Esophagus squamous epithelium (tissue), 5 donors: Measurements from ENCODE around the gene RBM33. TPM values are rescaled to one million over a fixed set of nuclear protein-coding genes. Genes with fewer than 3 reads are reported as not detected.

Experiments
- DNase-seq: peaks from one replicate; lab custom pipeline; 2025; lab: John Stamatoyannopoulos, UW
- H3K27ac ChIP-seq, 4 donors: fragments of 200-600 bp; sonication (generic); one replicate each; pipeline ENCODE4 v1.5.1; 2016 to 2019; ENCODE audit warnings: mild to moderate bottlenecking in 1 of 4
- H3K27me3 ChIP-seq, 4 donors: fragments of 200-600 bp; sonication (generic); 1 replicate in 3 of 4; 2 replicates in 1 of 4; pipeline versions ENCODE4 v1.5.1 to v1.6.0; 2017 to 2021; ENCODE audit warnings: antibody characterized with exemption in 1 of 4
- H3K36me3 ChIP-seq, 3 donors: fragments of 200-600 bp; sonication (generic); one replicate each; pipeline ENCODE4 v1.5.1; 2016 to 2019
- H3K4me1 ChIP-seq, 3 donors: fragments of 200-600 bp; sonication (generic); one replicate each; pipeline ENCODE4 v1.5.1; 2017 to 2019
- H3K4me3 ChIP-seq, 4 donors: fragments of 200-600 bp; sonication (generic); 1 replicate in 3 of 4; 2 replicates in 1 of 4; pipeline ENCODE4 v1.5.1; 2016 to 2019; ENCODE audit warnings: mild to moderate bottlenecking in 2 of 4, moderate library complexity in 1 of 4
- H3K9me3 ChIP-seq, 3 donors: fragments of 200-600 bp; sonication (generic); one replicate each; pipeline ENCODE4 v1.5.1; 2016 to 2019
- POLR2A ChIP-seq, 4 donors: fragments of 450-650 bp; IDR thresholded peaks; one replicate each; pipeline ENCODE4 v1.6.1; 2017; ENCODE audit warnings: antibody characterized with exemption in 4 of 4, mild to moderate bottlenecking in 4 of 4, moderate library complexity in 3 of 4
- WGBS, 2 donors: methylation state at CpG; one replicate each; pipeline ENCODE4 v1.1.5; 2018; 5-methylcytosine and 5-hydroxymethylcytosine counted together
- intact Hi-C: fragments of 100-400 bp; cut with DNase I; formaldehyde crosslinking; loops from one replicate; pipeline ENCODE4 v1.15.0; 2022
- total RNA-seq, 4 donors: library from RNA; depleted of rRNA; stranded (reverse); fragments of >200 nt; gene quantifications; one replicate each; pipeline ENCODE4 v1.1.0, GENCODE V29; 2016
- TF ChIP-seq, protein P1 (sequence below), 6 experiments: fragments of 450-650 bp in 4 of 6; fragments of 200-600 bp in 2 of 6; sonication (generic) in 2 of 6; IDR thresholded peaks; one replicate each; pipeline ENCODE4 v1.5.1; 2016 to 2019; ENCODE audit warnings: antibody characterized with exemption in 6 of 6, mild to moderate bottlenecking in 4 of 6, moderate library complexity in 4 of 6
- donor health status: DM: yes; HTN: yes; CAD: no.

The RBM33 gene
- total RNA-seq, 4 donors from 2014 or later: 20.3 to 45.6 (median 26.9) TPM

- no peak for TF ChIP-seq POLR2A (IDR thresholded peaks at IDR 0.05)
- TF ChIP-seq, protein P1, sequence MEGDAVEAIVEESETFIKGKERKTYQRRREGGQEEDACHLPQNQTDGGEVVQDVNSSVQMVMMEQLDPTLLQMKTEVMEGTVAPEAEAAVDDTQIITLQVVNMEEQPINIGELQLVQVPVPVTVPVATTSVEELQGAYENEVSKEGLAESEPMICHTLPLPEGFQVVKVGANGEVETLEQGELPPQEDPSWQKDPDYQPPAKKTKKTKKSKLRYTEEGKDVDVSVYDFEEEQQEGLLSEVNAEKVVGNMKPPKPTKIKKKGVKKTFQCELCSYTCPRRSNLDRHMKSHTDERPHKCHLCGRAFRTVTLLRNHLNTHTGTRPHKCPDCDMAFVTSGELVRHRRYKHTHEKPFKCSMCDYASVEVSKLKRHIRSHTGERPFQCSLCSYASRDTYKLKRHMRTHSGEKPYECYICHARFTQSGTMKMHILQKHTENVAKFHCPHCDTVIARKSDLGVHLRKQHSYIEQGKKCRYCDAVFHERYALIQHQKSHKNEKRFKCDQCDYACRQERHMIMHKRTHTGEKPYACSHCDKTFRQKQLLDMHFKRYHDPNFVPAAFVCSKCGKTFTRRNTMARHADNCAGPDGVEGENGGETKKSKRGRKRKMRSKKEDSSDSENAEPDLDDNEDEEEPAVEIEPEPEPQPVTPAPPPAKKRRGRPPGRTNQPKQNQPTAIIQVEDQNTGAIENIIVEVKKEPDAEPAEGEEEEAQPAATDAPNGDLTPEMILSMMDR (IDR thresholded peaks at IDR 0.05): no peak
- Histone ChIP-seq H3K27ac (peak overlapping the region in 1 of 4 donors; percentile 11), H3K9me3 (no peaks in the 10 kb centered on the region), H3K4me3 (no peak overlapping the region), H3K36me3 (peaks cover 0 to 9% (median 0%) of the 10 kb centered on the region in 3 donors), H3K27me3 (peaks cover 0 to 18% (median 0%) of the 10 kb centered on the region in 4 donors), H3K4me1 (peaks cover 3 to 24% (median 13%) of the 10 kb centered on the region in 3 donors)
- DNase-seq: no peak
- 60 to 71% methylated on average over 16 to 22 of the region's 29 CpGs for WGBS, 2 donors
- intact Hi-C loops: no loop called here
Observed at GRCh38 chr7:155789001-155789725, 144.7 kb downstream of the RBM33 start.

DNA sequence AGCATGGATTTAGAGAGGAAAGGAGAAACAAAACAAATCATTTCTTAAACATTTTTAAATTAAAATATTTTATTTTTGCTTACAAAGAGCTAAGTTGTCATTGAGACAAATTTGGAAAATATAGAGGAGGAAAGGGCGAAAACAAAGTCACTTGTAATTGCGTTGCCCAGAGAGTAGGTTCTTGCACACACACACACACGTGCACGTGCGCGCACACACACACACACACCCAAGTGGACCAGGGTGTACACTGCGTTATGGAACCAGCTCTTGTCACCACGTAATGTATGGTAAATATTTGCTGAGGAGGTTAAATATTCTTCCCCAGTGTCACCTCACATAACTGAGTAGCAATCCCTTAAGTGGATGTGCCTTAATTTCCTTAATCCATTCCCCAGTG, 146.2 kb downstream of the RBM33 start:
- WGBS, 2 donors: 64 to 70% methylated on average over 8 of the region's 8 CpGs
- H3K4me3 ChIP-seq: no peak overlapping the region
- peaks cover 3 to 24% (median 13%) of the 10 kb centered on the region in 3 donors for H3K4me1 ChIP-seq
- peaks cover 0 to 29% (median 0%) of the 10 kb centered on the region in 4 donors for H3K27me3 ChIP-seq
- no peak overlapping the region for H3K27ac ChIP-seq
- H3K9me3 ChIP-seq: no peaks in the 10 kb centered on the region
- intact Hi-C loops: no loop called here
- no peak for DNase-seq
- TF ChIP-seq POLR2A (IDR thresholded peaks at IDR 0.05): no peak
- TF ChIP-seq, protein P1 (IDR thresholded peaks at IDR 0.05): no peak
- H3K36me3 ChIP-seq: no peaks in the 10 kb centered on the region

DNA sequence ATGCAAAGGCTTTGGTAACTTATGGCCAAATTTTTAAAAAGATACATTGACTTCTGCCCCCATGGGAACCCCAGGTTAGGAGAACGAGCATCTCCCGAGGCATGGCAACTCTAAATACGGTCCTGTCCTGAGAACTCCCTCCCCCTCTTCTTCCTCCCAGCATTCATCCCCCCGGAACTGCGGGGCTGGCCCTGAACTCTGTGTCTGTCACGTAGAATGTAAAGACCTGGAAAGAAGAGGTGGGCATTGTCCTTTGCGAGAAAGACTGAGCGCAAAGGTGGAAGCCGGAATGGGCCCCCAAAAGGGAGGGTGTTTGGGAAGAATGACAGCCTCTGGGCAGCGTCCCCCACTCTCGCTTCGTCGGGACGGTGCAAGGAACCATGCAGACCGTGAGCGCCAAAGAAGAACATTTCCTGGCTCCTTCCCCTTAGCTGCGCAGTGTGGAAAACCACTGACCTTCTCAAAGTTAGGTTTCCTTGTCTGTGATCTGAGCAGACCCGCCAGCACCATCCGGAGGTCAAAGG, 146.8 kb downstream of the RBM33 start:
- Histone ChIP-seq H3K4me3 (no peak overlapping the region), H3K27ac (no peak overlapping the region), H3K36me3 (no peaks in the 10 kb centered on the region), H3K4me1 (peaks cover 3 to 24% (median 13%) of the 10 kb centered on the region in 3 donors), H3K27me3 (peaks cover 0 to 35% (median 0%) of the 10 kb centered on the region in 4 donors), H3K9me3 (no peaks in the 10 kb centered on the region)
- TF ChIP-seq POLR2A (IDR thresholded peaks at IDR 0.05): no peak
- TF ChIP-seq, protein P1 (IDR thresholded peaks at IDR 0.05): no peak
- intact Hi-C loops: no loop called here
- DNase-seq: no peak
- WGBS, 2 donors: 75 to 86% methylated on average over 17 of the region's 19 CpGs

DNA sequence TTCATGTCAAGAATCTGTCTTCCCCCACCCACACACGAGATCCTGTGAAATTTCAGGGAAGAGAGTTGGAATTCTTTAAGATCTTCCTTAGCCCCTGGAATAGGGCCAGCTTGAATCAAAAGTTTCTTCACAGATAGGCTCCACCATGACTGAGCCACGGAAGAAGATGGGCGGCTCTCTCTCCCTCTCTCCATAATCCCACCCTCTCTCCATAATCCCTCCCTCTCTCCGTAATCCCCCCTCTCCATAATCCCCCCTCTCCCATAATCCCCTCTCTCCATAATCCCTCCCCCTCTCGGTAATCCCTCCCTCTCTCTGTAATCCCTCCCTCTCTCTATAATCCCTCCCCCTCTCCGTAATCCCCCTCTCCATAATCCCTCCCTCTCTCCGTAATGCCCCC, 147.4 kb downstream of the RBM33 start:
- intact Hi-C loops: no loop called here
- no peak for DNase-seq
- WGBS, 2 donors: 70 to 73% methylated on average over 6 of the region's 7 CpGs

More for the DNA sequence above, 147.4 kb downstream of the RBM33 start:
- Histone ChIP-seq H3K27ac (no peak overlapping the region), H3K4me1 (peaks cover 3 to 25% (median 11%) of the 10 kb centered on the region in 3 donors), H3K27me3 (peaks cover 0 to 35% (median 0%) of the 10 kb centered on the region in 4 donors), H3K9me3 (no peaks in the 10 kb centered on the region), H3K36me3 (no peaks in the 10 kb centered on the region), H3K4me3 (no peak overlapping the region)
- TF ChIP-seq, protein P1 (IDR thresholded peaks at IDR 0.05): no peak
- TF ChIP-seq POLR2A (IDR thresholded peaks at IDR 0.05): no peak
